Subcutaneous adipose tissue (tissue), 4 donors: ENCODE results near the gene TRPM7. TPM values are rescaled to one million over a fixed set of nuclear protein-coding genes. Genes with fewer than 3 reads are reported as not detected.

ENCODE experiments used
- CTCF ChIP-seq: fragments of 450-650 bp; IDR thresholded peaks from one replicate; pipeline ENCODE4 v1.5.1; 2016; ENCODE audit warnings: low read depth, mild to moderate bottlenecking, control low read depth, antibody characterized with exemption, moderate library complexity
- total RNA-seq, 4 donors: library from RNA; depleted of rRNA; stranded (reverse); fragments of >200 nt; gene quantifications; one replicate each; pipeline ENCODE4 v1.1.0, GENCODE V29; 2016

Gene TRPM7
- total RNA-seq, 4 donors from 2014 or later, result 54.1 to 82.2 (median 69.0) TPM

GRCh38 chr15:50655555-50655954 lies 31.0 kb downstream of the TRPM7 start:
- no peak for TF ChIP-seq CTCF

DNA sequence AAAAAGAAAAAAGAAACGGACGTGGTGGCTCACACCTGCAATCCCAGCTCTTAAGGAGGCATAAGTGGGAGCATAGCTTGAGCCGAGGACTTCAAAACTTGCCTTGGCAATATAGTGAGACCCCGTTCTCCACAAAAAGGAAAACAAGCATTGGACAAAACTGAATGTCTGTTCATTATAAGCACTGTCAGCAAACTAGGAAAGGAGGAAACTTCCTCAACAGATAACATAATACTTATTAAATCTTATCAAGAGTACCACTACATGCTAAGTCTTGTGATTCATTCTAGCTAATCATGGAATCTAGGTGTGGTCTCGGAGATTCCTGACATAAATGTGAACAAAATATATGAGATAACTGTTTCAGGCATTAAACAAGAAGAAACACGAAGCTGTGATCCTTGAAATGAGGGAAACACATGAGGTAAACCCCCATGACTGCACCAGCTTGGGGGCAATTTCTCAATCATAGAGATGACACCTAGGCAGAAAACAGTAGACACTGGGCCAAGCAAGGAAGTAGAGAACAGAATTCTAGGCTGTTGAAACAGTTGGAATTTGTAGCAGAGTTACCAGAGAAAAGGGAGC lies 33.3 kb downstream of the TRPM7 start:
- TF ChIP-seq CTCF, result no peak

GRCh38 chr15:50652671-50653070 lies 33.9 kb downstream of the TRPM7 start:
- no peak for TF ChIP-seq CTCF

DNA sequence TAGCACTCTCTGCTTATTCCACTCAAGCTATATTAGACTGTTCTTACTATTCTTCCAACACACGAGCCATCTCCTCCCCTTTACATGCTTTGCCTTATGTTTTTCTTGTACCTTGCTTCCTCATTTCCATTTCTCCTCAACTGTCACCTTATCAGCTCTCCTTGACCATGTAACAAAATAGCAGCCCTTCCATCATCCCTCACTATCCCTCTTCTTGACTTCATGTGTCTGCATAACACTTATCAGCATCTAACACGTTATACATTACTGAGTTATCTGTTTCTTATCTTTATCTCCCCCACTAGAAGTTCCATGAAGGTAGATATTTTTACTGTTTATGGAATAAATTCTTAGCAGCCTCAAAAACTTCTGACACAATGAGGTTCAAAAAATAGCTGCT lies 45.3 kb downstream of the TRPM7 start:
- TF ChIP-seq CTCF, result no peak

- no peak for TF ChIP-seq CTCF
Observed at GRCh38 chr15:50636146-50636545, 50.5 kb downstream of the TRPM7 start.

DNA sequence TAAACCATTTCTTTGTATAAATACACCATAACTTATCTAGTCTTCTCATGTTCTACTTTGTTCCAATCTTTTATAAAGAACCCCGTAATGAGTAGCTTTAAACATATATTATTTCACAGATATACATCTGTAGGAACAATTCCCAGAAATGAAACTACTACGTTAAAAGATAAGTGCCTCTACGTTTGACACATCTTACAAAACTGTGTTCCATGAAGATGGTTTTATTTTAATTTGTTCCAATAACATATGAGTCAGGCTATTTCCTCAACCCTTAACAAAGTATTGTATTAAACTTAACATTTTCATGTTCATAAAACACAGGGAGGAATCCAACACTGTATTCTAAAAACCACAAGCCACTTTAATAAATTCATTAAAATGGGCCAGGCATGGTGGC lies 52.9 kb downstream of the TRPM7 start:
- no peak for TF ChIP-seq CTCF

DNA sequence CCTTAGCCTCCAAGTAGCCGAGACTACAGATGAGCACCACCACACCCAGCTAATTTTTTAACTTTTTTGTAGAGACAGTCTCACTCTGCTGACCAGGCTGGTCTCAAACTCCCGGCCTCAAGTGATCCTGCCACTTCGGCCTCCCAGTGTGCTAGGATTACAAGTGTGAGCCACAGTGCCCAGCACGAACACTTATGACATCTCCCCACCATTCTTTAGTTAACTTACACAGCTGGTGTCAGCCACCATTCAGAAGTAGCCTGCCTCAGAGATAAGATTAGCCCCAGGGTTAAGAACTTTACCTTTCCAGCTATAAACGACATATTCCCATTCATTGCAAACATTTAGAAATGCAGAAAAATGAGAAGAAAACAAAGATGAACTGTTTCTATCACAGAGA lies 58.2 kb downstream of the TRPM7 start:
- no peak for TF ChIP-seq CTCF
